ENCODE results near the gene ETNK2.
"Not testable (repeated sequence)": the region's sequence is repeated elsewhere in the genome, so short reads cannot be mapped to it uniquely, and the experiment has no call there.

The ETNK2 gene

GRCh38 chr1:204098683-204099082, 53.2 kb downstream of the ETNK2 start:
- DNase-seq (ENCODE audit: low spot score) = no peak

GRCh38 chr1:204096931-204097330, 54.9 kb downstream of the ETNK2 start:
- DNase-seq (ENCODE audit: low spot score) = no peak

GRCh38 chr1:204094856-204095634, 56.8 kb downstream of the ETNK2 start:
- no peak for DNase-seq (ENCODE audit: low spot score)

- DNase-seq (ENCODE audit: low spot score) = no peak
Observed at GRCh38 chr1:204094313-204094729, 57.5 kb downstream of the ETNK2 start.

- no peak for DNase-seq (ENCODE audit: low spot score)
Observed at GRCh38 chr1:204093781-204094180, 58.1 kb downstream of the ETNK2 start.

GRCh38 chr1:204093421-204093717, 58.5 kb downstream of the ETNK2 start:
- DNase-seq (ENCODE audit: low spot score) = no peak

GRCh38 chr1:204092632-204093420, 59.0 kb downstream of the ETNK2 start:
- DNase-seq (ENCODE audit: low spot score) = no peak

GRCh38 chr1:204091787-204092312, 60.0 kb downstream of the ETNK2 start:
- DNase-seq (ENCODE audit: low spot score) = no peak

GRCh38 chr1:204091066-204091465, 60.8 kb downstream of the ETNK2 start:
- DNase-seq (ENCODE audit: low spot score) = no peak

GRCh38 chr1:204090132-204090531, 61.7 kb downstream of the ETNK2 start:
- not testable (repeated sequence) for DNase-seq (ENCODE audit: low spot score)

GRCh38 chr1:204089044-204089751, 62.6 kb downstream of the ETNK2 start:
- DNase-seq (ENCODE audit: low spot score) = no peak

GRCh38 chr1:204088596-204088995, 63.2 kb downstream of the ETNK2 start:
- DNase-seq (ENCODE audit: low spot score) = no peak

- DNase-seq (ENCODE audit: low spot score) = no peak
Observed at GRCh38 chr1:204087893-204088528, 63.8 kb downstream of the ETNK2 start.

- no peak for DNase-seq (ENCODE audit: low spot score)
Observed at GRCh38 chr1:204087181-204087892, 64.5 kb downstream of the ETNK2 start.

- DNase-seq (ENCODE audit: low spot score) = no peak
Observed at GRCh38 chr1:204085876-204086275, 66.0 kb downstream of the ETNK2 start.

GRCh38 chr1:204084247-204084772, 67.5 kb downstream of the ETNK2 start:
- DNase-seq (ENCODE audit: low spot score) = no peak

- DNase-seq (ENCODE audit: low spot score) = no peak
Observed at GRCh38 chr1:204083491-204083890, 68.4 kb downstream of the ETNK2 start.

GRCh38 chr1:204081791-204082513, 69.9 kb downstream of the ETNK2 start:
- DNase-seq (ENCODE audit: low spot score) = no peak

GRCh38 chr1:204081164-204081790, 70.6 kb downstream of the ETNK2 start:
- peak; percentile 47 for DNase-seq (ENCODE audit: low spot score)

All from hepatic stellate cell (primary cell).